Lung (tissue), 12 donors: ENCODE data around the gene SGSH. TPM values are rescaled to one million over a fixed set of nuclear protein-coding genes. Genes with fewer than 3 reads are reported as not detected.

Experiments used
- ATAC-seq: fragments of 200-7000 bp; cut with Tn5 transposase; one replicate; pipeline ENCODE4 v1.9.1; 2020; ENCODE audit warnings: moderate number of reproducible peaks; ENCODE audit not compliant: insufficient read depth, low FRiP score
- DNase-seq, 3 donors: peaks; one replicate each; pipeline ENCODE4 v3.0.0-alpha.2; 2013 to 2017
- H3K27ac ChIP-seq, 2 donors: one replicate each; pipeline ENCODE4 v1.5.1; 2013; ENCODE audit warnings: mild to moderate bottlenecking in 2 of 2, moderate library complexity in 2 of 2, control low read depth in 1 of 2, inconsistent platforms in 1 of 2, low read depth in 1 of 2, low read length in 1 of 2
- H3K27me3 ChIP-seq, 3 donors: one replicate each; pipeline ENCODE4 v1.5.1; 2013; ENCODE audit warnings: low read length in 2 of 3; ENCODE audit not compliant: control insufficient read depth in 3 of 3, insufficient read depth in 3 of 3
- H3K36me3 ChIP-seq, 4 donors: one replicate each; pipeline ENCODE4 v1.5.1; 2013; ENCODE audit warnings: low read length in 4 of 4, mild to moderate bottlenecking in 1 of 4, moderate library complexity in 1 of 4; ENCODE audit not compliant: control insufficient read depth in 4 of 4, insufficient read depth in 4 of 4
- H3K4me1 ChIP-seq, 5 donors: one replicate each; pipeline ENCODE4 v1.5.1; 2013; ENCODE audit warnings: low read length in 5 of 5, mild to moderate bottlenecking in 2 of 5, moderate library complexity in 1 of 5; ENCODE audit not compliant: control insufficient read depth in 5 of 5, insufficient read depth in 5 of 5
- H3K4me3 ChIP-seq: one replicate; pipeline ENCODE4 v1.5.1; 2013; ENCODE audit warnings: mild to moderate bottlenecking, control low read depth, moderate library complexity
- H3K9ac ChIP-seq, 2 donors: one replicate each; pipeline ENCODE4 v1.5.1; 2013; ENCODE audit warnings: low read length in 2 of 2, control low read depth in 1 of 2; ENCODE audit not compliant: insufficient read depth in 1 of 2
- H3K9me3 ChIP-seq, 4 donors: one replicate each; pipeline ENCODE4 v1.5.1; 2013; ENCODE audit warnings: low read length in 3 of 4, mild to moderate bottlenecking in 1 of 4, moderate library complexity in 1 of 4; ENCODE audit not compliant: control insufficient read depth in 4 of 4, insufficient read depth in 3 of 4
- CTCF ChIP-seq: IDR thresholded peaks from 2 replicates; pipeline ENCODE4 v1.5.1; 2012; ENCODE audit warnings: mild to moderate bottlenecking; ENCODE audit errors: control extremely low read depth, extremely low read depth
- WGBS, 2 donors: extraction: QIAGEN DNeasy Blood & Tissue Kit; methylation state at CpG; one replicate each; pipeline ENCODE4 v1.1.7; 2013; 5-methylcytosine and 5-hydroxymethylcytosine counted together
- polyA plus RNA-seq, 2 donors: library from polyadenylated mRNA; stranded (reverse); fragments of 200-250 nt; gene quantifications; one replicate each; pipeline ENCODE4 v1.2.1, GENCODE V29; 2013
- total RNA-seq, 2 donors: library from RNA; depleted of rRNA in 1 of 2; stranded (reverse); fragments of >200 nt in 1 of 2; gene quantifications; one replicate each; pipeline ENCODE4 v1.2.1, GENCODE V29; 2014 to 2021
- donor health status: control.
- donor health status: control.
- donor health status: Bipolar disorder and iron deficiency.
- donor health status: healthy.
- donor health status: DM: yes; HTN: yes; CAD: no.

Gene SGSH
- total and polyA plus RNA-seq, 4 donors = 27.5 to 75.1 (median 54.1) TPM

- Histone ChIP-seq H3K36me3 (no peaks in the 10 kb centered on the region), H3K27me3 (no peaks in the 10 kb centered on the region), H3K4me3 (no peak overlapping the region), H3K4me1 (no peaks in the 10 kb centered on the region), H3K9ac (no peak overlapping the region), H3K27ac (no peak overlapping the region), H3K9me3 (peaks cover 0 to 2% (median 0%) of the 10 kb centered on the region in 4 donors)
- ATAC-seq = no peak
- no peak for TF ChIP-seq CTCF
- no peak for DNase-seq
- 89 to 93% methylated on average over 30 of the region's 30 CpGs for WGBS, 2 donors
Observed at GRCh38 chr17:80182118-80182844, 37.9 kb downstream of the SGSH start.

- Histone ChIP-seq H3K27ac (no peak overlapping the region), H3K4me3 (no peak overlapping the region), H3K9ac (no peak overlapping the region), H3K27me3 (no peaks in the 10 kb centered on the region), H3K9me3 (peaks cover 0 to 2% (median 0%) of the 10 kb centered on the region in 4 donors), H3K36me3 (no peaks in the 10 kb centered on the region), H3K4me1 (no peaks in the 10 kb centered on the region)
- 92 to 95% methylated on average over 17 of the region's 17 CpGs for WGBS, 2 donors
- no peak for TF ChIP-seq CTCF
- DNase-seq (no peak), ATAC-seq (no peak)
Observed at GRCh38 chr17:80181431-80181830, 38.7 kb downstream of the SGSH start.

- WGBS, 2 donors = 85 to 91% methylated on average over 14 of the region's 14 CpGs
- no peak for TF ChIP-seq CTCF
- DNase-seq = no peak
Observed at GRCh38 chr17:80180192-80180591, 39.9 kb downstream of the SGSH start.

More at GRCh38 chr17:80180192-80180591, 39.9 kb downstream of the SGSH start:
- no peak overlapping the region for H3K27ac ChIP-seq
- no peak for ATAC-seq
- H3K4me1 ChIP-seq = peaks cover 0 to 5% (median 0%) of the 10 kb centered on the region in 5 donors
- no peaks in the 10 kb centered on the region for H3K27me3 ChIP-seq
- H3K9me3 ChIP-seq = peaks cover 0 to 4% (median 0%) of the 10 kb centered on the region in 4 donors
- H3K36me3 ChIP-seq = no peaks in the 10 kb centered on the region
- no peak overlapping the region for H3K4me3 ChIP-seq
- no peak overlapping the region for H3K9ac ChIP-seq
